GM12874 (cell line): Measurements from ENCODE around the gene MAP4K4.

Source experiments
- TF ChIP-seq, protein P1 (sequence below): IDR thresholded peaks from 2 replicates; pipeline ENCODE4 v1.5.1; 2011; ENCODE audit warnings: low read depth, mild to moderate bottlenecking, control low read depth, low read length, moderate library complexity; ENCODE audit not compliant: insufficient read depth

The MAP4K4 gene

DNA sequence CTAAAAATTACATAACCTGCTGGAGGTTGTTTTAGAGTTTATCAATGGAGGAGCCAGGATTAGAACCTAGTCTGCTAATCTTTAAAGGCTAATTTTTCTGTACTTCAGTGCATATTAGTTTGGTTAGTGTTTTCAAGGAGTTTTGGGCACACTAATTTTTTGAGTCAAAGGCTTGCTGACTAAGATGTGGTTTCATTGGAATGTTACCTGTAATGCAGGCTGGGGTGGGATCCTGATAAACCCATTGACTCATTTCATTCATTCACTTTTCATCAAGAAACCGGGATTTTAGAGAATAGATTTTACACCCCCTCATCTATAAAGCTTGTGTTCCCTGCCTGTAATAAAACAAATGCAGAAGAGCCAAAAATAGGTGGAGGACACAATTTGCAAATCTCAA, 202.4 kb downstream of the MAP4K4 start:
- TF ChIP-seq, protein P1, sequence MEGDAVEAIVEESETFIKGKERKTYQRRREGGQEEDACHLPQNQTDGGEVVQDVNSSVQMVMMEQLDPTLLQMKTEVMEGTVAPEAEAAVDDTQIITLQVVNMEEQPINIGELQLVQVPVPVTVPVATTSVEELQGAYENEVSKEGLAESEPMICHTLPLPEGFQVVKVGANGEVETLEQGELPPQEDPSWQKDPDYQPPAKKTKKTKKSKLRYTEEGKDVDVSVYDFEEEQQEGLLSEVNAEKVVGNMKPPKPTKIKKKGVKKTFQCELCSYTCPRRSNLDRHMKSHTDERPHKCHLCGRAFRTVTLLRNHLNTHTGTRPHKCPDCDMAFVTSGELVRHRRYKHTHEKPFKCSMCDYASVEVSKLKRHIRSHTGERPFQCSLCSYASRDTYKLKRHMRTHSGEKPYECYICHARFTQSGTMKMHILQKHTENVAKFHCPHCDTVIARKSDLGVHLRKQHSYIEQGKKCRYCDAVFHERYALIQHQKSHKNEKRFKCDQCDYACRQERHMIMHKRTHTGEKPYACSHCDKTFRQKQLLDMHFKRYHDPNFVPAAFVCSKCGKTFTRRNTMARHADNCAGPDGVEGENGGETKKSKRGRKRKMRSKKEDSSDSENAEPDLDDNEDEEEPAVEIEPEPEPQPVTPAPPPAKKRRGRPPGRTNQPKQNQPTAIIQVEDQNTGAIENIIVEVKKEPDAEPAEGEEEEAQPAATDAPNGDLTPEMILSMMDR, result no peak

DNA sequence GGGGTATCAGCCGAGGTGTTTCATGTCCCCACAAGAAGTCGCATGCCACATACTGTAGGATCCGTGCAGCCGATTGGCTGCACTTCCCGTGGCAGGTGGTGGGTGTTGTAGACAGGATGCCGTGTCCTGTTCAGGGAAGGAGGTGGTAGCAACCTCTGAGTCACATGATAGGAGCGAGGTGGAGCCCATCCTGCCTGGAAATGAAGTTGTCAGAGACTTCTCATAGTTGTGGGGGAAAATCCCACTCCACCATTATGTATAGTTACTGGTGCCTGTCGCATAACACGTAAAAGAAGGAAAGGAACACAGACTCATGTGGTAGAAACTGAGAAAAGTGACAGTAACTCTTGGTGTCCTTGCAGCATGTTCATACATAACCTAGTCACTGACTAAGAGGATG, 202.9 kb downstream of the MAP4K4 start:
- TF ChIP-seq, protein P1, result no peak

DNA sequence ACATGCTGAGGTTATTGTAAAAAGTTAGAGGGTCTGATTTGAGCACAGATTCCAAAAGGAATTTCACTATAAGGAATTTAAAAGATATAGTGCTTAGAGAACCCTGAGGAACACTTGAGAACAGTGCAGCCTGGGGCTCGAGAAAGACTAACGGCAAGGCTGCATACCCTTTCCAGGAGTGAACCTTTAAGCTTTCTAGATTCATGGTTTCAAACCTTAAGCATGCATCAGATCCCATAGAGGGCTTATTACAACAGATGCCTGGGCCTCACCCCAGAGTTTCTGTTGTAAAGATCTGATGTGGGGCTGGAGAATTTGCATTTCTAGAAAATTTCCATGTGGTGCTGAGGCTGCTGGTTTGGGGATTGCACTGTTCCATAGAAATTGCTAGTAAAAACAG, 203.7 kb downstream of the MAP4K4 start:
- TF ChIP-seq, protein P1, result no peak

DNA sequence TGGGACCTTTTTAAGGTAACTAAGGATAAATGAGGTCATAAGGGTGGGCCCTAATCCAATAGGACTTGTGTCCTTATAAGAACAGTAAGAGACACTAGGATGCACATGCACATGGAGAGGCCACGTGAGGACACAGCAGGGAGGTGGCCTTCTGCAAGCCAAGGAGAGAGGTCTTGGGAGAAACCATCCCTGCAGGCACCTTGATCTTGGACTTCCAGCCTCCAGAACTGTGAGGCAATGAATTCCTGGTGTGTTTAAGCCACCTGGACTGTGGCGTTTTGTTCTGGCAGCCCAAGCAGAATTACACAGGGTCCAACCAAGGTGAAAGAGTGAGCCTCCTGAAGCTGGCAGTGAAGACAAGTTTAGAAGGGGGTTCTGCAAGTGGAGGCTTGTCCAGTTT, 204.7 kb downstream of the MAP4K4 start:
- TF ChIP-seq, protein P1, result no peak

DNA sequence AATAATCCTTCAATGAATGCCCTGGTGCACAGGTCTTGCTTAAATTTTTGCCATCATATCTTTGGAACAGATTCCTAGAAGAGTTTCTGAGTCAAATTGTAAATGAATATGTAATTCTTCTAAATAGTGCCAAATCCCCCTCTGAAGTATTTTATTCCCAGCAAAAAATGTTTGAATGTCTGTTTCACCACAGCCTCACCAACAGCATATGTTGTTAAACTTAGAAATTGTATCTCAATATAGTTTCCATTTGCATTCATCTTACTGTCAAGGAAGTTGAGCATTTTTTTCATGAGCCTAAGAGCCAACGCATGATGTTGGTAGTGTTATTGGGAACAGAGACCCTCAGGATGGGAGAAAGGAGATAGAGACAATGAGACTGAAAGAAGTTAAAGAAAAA, 207.4 kb downstream of the MAP4K4 start:
- TF ChIP-seq, protein P1, result no peak

DNA sequence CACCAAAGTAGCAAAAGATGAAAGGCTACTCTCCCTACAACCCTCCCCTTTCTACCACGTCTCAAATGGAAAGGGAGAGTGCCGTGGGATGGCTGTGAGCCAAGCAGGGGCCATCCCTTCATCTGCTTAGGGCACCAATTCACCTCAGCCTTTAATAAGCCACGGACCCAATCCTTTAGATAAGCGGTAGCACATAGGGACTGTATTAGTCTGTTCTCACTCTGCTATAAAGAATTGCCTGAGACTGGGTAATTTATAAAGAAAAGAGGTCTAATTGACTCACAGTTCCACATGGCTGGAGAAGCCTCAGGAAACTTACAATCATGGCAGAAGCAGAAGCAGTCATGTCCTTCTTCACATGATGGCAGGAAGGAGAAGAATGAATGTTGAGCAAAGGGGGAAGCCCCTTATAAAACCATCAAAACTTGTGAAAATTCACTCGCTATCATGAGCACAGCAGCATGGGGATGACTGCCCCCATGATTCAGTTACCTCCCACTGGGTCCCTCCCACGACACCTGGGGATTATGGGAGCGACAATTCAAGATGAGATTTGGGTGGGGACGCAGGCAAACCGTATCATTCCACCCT, 208.3 kb downstream of the MAP4K4 start:
- TF ChIP-seq, protein P1, result no peak

DNA sequence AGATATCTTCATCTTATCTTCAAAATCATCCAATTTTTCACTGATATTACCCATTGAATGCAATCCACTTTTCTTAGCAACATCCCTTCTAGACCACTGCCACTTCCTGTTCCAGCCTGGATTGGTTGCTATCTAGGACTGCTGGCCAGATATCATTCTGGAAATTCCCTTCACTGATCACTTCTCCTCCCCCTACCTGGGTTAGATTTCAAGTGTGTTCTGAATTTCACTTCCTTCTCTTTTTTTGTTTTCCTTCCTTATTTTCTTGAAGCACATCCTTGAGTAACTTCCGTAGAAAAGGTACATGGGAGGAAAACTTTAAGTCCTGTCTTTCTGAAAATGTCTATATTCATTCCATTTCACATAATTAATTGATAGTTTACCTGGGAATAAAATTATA, 212.3 kb downstream of the MAP4K4 start:
- TF ChIP-seq, protein P1, result no peak

DNA sequence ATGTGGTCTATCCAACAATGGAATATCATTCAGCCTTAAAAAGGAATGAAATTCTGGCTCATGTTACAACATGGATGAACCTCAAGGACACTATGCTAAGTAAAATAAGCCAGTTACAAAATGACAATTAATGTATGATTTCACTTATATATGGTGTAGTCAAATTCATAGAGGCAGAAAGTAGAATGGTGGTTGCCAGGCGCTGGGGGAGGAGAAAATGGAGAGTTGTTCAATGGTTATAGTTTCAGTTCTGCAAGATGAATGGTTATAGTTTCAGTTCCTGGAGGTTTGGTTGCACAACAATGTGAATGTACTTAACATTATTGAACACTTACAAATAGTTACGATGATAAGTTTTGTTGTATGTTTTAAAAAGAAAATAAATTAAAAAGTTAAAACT, 215.0 kb downstream of the MAP4K4 start:
- TF ChIP-seq, protein P1, result no peak
